ENCODE results near the gene MRPS24. TPM values are rescaled to one million over a fixed set of nuclear protein-coding genes. Genes with fewer than 3 reads are reported as not detected.

MRPS24 gene
- total and polyA plus RNA-seq, 10 of the 15 experiments (the other 5 are each of a cell fraction or from before 2014, with no cell fraction given) = 27.6 to 164 (median 106) TPM

- TF ChIP-seq IKZF2 (IDR thresholded peaks at IDR 0.05) = no peak
- TF ChIP-seq JUNB (IDR thresholded peaks at IDR 0.05) = no peak
- TF ChIP-seq NKRF (conservative IDR thresholded peaks at IDR 0.05) = no peak
- no peak for TF ChIP-seq MXI1 (IDR thresholded peaks at IDR 0.05; ENCODE audit: low read depth, low read length)
- TF ChIP-seq ZBTB11 (CRISPR knock-in tag; IDR thresholded peaks at IDR 0.05) = no peak
These were observed 26.6 kb upstream of the MRPS24 start (continued) for GRCh38 chr7:43895847-43896415.

Measured in GM12878 (cell line).